ENCODE data around the gene HOXD12.

Gene HOXD12

GRCh38 chr2:176100547-176101140 lies 1.0 kb downstream of the HOXD12 start:
- H3K4me3 ChIP-seq (ENCODE audit: control insufficient read depth, low read depth, low read length) = no peak overlapping the region
- DNase-seq (ENCODE audit: low read depth) = no peak
- no peak for TF ChIP-seq CTCF (IDR thresholded peaks at IDR 0.05; ENCODE audit: control insufficient read depth, insufficient read depth, low read depth, low read length, missing control alignments)

GRCh38 chr2:176101216-176101830 lies 1.7 kb downstream of the HOXD12 start:
- DNase-seq (ENCODE audit: low read depth) = no peak
- TF ChIP-seq CTCF (IDR thresholded peaks at IDR 0.05; ENCODE audit: control insufficient read depth, insufficient read depth, low read depth, low read length, missing control alignments) = no peak
- H3K4me3 ChIP-seq (ENCODE audit: control insufficient read depth, low read depth, low read length) = no peak overlapping the region

DNA sequence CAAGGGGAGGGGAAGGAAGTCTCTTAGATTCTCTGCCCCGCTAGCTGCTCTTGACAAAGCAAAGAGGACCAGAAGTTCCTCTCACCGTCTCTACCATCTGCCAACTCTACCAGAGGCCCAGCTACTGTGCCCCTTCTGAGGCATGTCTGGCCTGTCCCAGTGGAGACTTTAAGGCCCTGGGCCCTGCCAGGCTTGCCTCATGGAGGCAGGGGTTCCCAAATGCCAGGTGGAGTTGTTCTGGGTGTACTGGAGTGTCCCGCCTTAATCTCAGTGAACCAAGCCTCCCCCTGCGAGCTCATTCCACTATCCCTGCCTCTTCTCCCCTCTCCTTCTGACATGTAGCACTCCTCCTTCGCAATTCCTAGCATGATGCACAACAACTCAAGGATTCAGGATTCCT lies 2.2 kb downstream of the HOXD12 start:
- no peak for DNase-seq (ENCODE audit: low read depth)
- no peak overlapping the region for H3K4me3 ChIP-seq (ENCODE audit: control insufficient read depth, low read depth, low read length)
- TF ChIP-seq CTCF (IDR thresholded peaks at IDR 0.05; ENCODE audit: control insufficient read depth, insufficient read depth, low read depth, low read length, missing control alignments) = no peak

- DNase-seq (ENCODE audit: low read depth) = no peak
- H3K4me3 ChIP-seq (ENCODE audit: control insufficient read depth, low read depth, low read length) = no peak overlapping the region
- no peak for TF ChIP-seq CTCF (IDR thresholded peaks at IDR 0.05; ENCODE audit: control insufficient read depth, insufficient read depth, low read depth, low read length, missing control alignments)
Observed at GRCh38 chr2:176102309-176102866, 2.8 kb downstream of the HOXD12 start.

DNA sequence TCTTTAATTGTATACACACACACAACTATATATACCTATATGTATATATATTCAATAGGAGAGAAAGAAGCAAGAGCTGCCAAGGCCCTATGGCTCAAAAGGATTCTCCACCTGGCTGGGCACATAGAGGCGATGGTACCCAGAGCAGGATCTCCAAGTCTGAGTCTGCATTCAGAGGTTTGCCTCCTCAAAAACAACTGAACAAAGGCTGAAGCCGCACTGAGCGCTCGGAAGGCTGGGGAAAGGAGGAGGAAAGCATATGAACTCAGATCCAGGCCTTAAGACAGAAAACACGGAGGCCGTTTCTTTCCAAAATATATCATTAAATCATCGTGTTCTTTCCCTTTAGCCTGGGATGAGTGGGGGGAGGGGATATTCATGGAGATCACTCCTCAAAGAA lies 3.6 kb downstream of the HOXD12 start:
- TF ChIP-seq CTCF (IDR thresholded peaks at IDR 0.05; ENCODE audit: control insufficient read depth, insufficient read depth, low read depth, low read length, missing control alignments) = no peak
- DNase-seq (ENCODE audit: low read depth) = no peak
- H3K4me3 ChIP-seq (ENCODE audit: control insufficient read depth, low read depth, low read length) = no peak overlapping the region

DNA sequence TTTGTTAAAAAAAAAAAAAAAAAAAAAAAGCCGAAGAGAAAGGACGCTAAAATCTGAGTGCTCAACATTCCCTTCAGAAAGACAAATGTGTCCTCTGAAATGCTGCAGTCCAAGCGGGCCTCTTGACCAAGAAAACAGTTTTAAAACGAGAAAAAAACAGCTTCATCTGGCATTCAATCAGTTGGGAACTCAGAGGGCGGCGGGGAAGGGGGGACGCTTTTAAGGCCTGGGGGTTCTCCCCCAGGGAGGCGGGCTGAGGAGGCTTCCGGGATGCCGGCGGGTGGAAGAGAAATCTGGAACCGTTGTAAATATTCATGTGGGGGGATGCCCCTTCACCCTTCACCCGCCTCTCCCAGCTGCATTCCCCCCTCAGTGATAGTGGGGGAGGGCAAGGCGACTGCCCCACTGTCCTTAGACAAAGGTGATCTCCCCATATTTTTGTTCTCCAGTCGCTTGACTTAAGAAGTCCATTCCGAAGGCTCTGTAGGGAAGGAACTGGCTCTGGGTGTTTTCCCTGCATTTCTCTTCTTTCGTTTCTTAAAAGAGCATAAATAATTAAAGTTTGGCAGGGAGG lies 4.2 kb downstream of the HOXD12 start:
- DNase-seq (ENCODE audit: low read depth) = no peak
- no peak for TF ChIP-seq CTCF (IDR thresholded peaks at IDR 0.05; ENCODE audit: control insufficient read depth, insufficient read depth, low read depth, low read length, missing control alignments)
- peak overlapping the region; percentile 91 for H3K4me3 ChIP-seq (ENCODE audit: control insufficient read depth, low read depth, low read length)
